HepG2 (cell line): ENCODE measurements around the gene ERFL.

Experiments
- ASH2L ChIP-seq: fragments of 300-600, 200-600 bp; sonication (generic); IDR thresholded peaks from 2 replicates; pipeline ENCODE4 v1.7.0; 2017; ENCODE audit warnings: low read depth, mild to moderate bottlenecking, moderate library complexity, mixed read lengths, low read length; ENCODE audit not compliant: insufficient read length
- HOXA7 ChIP-seq: sonication (generic); formaldehyde crosslinking; IDR thresholded peaks from 2 replicates; pipeline ENCODE4 v1.8.1; 2022; ENCODE audit warnings: mild to moderate bottlenecking, missing genetic modification reagents, moderate library complexity
- JARID2 ChIP-seq: sonication (generic); formaldehyde crosslinking; IDR thresholded peaks from 2 replicates; pipeline ENCODE4 v1.8.1; 2023; ENCODE audit warnings: missing genetic modification reagents, inconsistent platforms; ENCODE audit not compliant: insufficient replicate concordance
- NFE2L2 ChIP-seq: fragments of 150-350 bp; IDR thresholded peaks from 2 replicates; pipeline ENCODE4 v1.6.1; 2014; ENCODE audit warnings: low read length
- SRY ChIP-seq: sonication (generic); formaldehyde crosslinking; IDR thresholded peaks from 2 replicates; pipeline ENCODE4 v1.8.0; 2022; ENCODE audit warnings: mild to moderate bottlenecking, missing genetic modification reagents
- ZNF282 ChIP-seq: fragments of 450-650 bp; IDR thresholded peaks from 2 replicates; pipeline ENCODE4 v1.6.1; 2018; ENCODE audit not compliant: partially characterized antibody
- TF ChIP-seq, protein P1 (sequence below): sonication (generic); formaldehyde crosslinking; IDR thresholded peaks from 2 replicates; pipeline ENCODE4 v1.9.0; 2022; ENCODE audit warnings: missing genetic modification reagents, mild to moderate bottlenecking, borderline replicate concordance
- TF ChIP-seq, protein P2 (sequence below): sonication (generic); formaldehyde crosslinking; IDR thresholded peaks from 2 replicates; pipeline ENCODE4 v1.8.1; 2023; ENCODE audit warnings: missing genetic modification reagents, inconsistent platforms, borderline replicate concordance
- TF ChIP-seq, protein P3 (sequence below): sonication (generic); formaldehyde crosslinking; IDR thresholded peaks from 2 replicates; pipeline ENCODE4 v1.8.0; 2022; ENCODE audit warnings: mild to moderate bottlenecking, missing genetic modification reagents; ENCODE audit not compliant: insufficient replicate concordance
- TF ChIP-seq, protein P4 (sequence below): sonication (generic); formaldehyde crosslinking; IDR thresholded peaks from 2 replicates; pipeline ENCODE4 v1.4.0; 2020; ENCODE audit warnings: mild to moderate bottlenecking, missing genetic modification reagents
- TF ChIP-seq, protein P5 (sequence below): sonication (generic); formaldehyde crosslinking; IDR thresholded peaks from 2 replicates; pipeline ENCODE4 v1.5.0; 2020; ENCODE audit warnings: mild to moderate bottlenecking, missing genetic modification reagents, moderate library complexity
- TF ChIP-seq, protein P6 (sequence below): sonication (generic); formaldehyde crosslinking; IDR thresholded peaks from 2 replicates; pipeline ENCODE4 v1.8.0; 2022; ENCODE audit warnings: mild to moderate bottlenecking, missing genetic modification reagents, moderate library complexity

DNA sequence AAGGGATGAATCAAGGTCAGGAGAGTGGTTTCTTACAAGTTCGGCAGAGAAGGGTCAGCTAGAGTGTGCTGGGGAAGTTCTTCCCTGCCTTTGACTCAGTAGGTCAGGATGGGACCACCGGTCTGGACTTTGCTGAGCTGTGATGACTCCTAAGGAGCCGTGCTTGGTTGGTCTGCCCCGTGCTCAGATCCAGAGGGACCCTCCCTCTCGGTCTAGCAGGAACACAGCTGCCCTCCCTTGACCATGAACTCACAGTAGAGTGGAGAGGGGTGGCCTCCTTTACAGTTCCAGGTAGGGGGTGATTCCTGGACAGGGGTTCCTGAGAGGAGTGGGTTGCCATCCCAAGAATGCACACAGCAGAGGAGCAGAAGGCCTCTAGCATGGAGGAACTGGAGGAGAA is 63.9 kb downstream of the ERFL start:
- TF ChIP-seq, protein P1, sequence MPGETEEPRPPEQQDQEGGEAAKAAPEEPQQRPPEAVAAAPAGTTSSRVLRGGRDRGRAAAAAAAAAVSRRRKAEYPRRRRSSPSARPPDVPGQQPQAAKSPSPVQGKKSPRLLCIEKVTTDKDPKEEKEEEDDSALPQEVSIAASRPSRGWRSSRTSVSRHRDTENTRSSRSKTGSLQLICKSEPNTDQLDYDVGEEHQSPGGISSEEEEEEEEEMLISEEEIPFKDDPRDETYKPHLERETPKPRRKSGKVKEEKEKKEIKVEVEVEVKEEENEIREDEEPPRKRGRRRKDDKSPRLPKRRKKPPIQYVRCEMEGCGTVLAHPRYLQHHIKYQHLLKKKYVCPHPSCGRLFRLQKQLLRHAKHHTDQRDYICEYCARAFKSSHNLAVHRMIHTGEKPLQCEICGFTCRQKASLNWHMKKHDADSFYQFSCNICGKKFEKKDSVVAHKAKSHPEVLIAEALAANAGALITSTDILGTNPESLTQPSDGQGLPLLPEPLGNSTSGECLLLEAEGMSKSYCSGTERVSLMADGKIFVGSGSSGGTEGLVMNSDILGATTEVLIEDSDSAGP (CRISPR knock-in tag), result no peak
- no peak for TF ChIP-seq JARID2 (CRISPR knock-in tag)
- no peak for TF ChIP-seq SRY (CRISPR knock-in tag)
- no peak for TF ChIP-seq ASH2L
- no peak for TF ChIP-seq HOXA7 (CRISPR knock-in tag)
- TF ChIP-seq, protein P2, sequence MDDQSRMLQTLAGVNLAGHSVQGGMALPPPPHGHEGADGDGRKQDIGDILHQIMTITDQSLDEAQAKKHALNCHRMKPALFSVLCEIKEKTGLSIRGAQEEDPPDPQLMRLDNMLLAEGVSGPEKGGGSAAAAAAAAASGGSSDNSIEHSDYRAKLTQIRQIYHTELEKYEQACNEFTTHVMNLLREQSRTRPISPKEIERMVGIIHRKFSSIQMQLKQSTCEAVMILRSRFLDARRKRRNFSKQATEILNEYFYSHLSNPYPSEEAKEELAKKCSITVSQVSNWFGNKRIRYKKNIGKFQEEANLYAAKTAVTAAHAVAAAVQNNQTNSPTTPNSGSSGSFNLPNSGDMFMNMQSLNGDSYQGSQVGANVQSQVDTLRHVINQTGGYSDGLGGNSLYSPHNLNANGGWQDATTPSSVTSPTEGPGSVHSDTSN (CRISPR knock-in tag), result no peak
- no peak for TF ChIP-seq ZNF282
- TF ChIP-seq, protein P3, sequence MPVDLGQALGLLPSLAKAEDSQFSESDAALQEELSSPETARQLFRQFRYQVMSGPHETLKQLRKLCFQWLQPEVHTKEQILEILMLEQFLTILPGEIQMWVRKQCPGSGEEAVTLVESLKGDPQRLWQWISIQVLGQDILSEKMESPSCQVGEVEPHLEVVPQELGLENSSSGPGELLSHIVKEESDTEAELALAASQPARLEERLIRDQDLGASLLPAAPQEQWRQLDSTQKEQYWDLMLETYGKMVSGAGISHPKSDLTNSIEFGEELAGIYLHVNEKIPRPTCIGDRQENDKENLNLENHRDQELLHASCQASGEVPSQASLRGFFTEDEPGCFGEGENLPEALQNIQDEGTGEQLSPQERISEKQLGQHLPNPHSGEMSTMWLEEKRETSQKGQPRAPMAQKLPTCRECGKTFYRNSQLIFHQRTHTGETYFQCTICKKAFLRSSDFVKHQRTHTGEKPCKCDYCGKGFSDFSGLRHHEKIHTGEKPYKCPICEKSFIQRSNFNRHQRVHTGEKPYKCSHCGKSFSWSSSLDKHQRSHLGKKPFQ, result no peak
- TF ChIP-seq, protein P4, sequence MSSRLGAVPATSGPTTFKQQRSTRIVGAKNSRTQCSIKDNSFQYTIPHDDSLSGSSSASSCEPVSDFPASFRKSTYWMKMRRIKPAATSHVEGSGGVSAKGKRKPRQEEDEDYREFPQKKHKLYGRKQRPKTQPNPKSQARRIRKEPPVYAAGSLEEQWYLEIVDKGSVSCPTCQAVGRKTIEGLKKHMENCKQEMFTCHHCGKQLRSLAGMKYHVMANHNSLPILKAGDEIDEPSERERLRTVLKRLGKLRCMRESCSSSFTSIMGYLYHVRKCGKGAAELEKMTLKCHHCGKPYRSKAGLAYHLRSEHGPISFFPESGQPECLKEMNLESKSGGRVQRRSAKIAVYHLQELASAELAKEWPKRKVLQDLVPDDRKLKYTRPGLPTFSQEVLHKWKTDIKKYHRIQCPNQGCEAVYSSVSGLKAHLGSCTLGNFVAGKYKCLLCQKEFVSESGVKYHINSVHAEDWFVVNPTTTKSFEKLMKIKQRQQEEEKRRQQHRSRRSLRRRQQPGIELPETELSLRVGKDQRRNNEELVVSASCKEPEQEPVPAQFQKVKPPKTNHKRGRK (CRISPR knock-in tag), result no peak
- no peak for TF ChIP-seq NFE2L2
- TF ChIP-seq, protein P5, sequence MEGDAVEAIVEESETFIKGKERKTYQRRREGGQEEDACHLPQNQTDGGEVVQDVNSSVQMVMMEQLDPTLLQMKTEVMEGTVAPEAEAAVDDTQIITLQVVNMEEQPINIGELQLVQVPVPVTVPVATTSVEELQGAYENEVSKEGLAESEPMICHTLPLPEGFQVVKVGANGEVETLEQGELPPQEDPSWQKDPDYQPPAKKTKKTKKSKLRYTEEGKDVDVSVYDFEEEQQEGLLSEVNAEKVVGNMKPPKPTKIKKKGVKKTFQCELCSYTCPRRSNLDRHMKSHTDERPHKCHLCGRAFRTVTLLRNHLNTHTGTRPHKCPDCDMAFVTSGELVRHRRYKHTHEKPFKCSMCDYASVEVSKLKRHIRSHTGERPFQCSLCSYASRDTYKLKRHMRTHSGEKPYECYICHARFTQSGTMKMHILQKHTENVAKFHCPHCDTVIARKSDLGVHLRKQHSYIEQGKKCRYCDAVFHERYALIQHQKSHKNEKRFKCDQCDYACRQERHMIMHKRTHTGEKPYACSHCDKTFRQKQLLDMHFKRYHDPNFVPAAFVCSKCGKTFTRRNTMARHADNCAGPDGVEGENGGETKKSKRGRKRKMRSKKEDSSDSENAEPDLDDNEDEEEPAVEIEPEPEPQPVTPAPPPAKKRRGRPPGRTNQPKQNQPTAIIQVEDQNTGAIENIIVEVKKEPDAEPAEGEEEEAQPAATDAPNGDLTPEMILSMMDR (CRISPR knock-in tag), result no peak
- TF ChIP-seq, protein P6, sequence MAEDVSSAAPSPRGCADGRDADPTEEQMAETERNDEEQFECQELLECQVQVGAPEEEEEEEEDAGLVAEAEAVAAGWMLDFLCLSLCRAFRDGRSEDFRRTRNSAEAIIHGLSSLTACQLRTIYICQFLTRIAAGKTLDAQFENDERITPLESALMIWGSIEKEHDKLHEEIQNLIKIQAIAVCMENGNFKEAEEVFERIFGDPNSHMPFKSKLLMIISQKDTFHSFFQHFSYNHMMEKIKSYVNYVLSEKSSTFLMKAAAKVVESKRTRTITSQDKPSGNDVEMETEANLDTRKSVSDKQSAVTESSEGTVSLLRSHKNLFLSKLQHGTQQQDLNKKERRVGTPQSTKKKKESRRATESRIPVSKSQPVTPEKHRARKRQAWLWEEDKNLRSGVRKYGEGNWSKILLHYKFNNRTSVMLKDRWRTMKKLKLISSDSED, result no peak
